Measurements from ENCODE around the gene PDE4B. TPM values are rescaled to one million over a fixed set of nuclear protein-coding genes. Genes with fewer than 3 reads are reported as not detected.
A peak's percentile ranks its signal among the peaks of the same experiment; 100 is the strongest.

PDE4B gene
- total RNA-seq, 2 donors from 2014 or later: 23.6 to 53.9 TPM

DNA sequence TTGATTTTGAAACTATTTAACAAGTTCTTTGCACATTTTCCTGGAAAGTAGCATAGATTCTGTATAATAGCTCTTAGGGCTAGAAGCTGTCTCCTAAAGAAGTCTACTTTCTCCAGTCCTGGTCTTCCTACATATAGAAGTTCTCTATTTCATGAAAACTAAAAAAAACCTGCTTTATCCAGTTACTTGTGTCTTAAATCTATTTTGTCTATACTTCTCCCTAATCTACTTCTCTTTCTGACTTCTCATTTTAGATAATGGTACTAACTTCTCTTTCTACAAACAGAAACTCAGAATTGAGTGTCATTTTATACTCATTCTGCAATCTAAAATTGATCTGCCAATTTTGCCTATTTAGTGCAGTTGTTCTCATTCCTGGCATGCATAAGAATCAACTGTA is 28.7 kb downstream of the PDE4B start:
- no peak overlapping the region for H3K27ac Mint-ChIP-seq
- DNase-seq (no peak), ATAC-seq (replicated peaks in 1 of 2) (no peak)
- peaks cover 0 to 2% of the 10 kb centered on the region in 2 donors for H3K9me3 Mint-ChIP-seq
- peaks cover 0 to 3% of the 10 kb centered on the region in 2 donors for H3K36me3 Mint-ChIP-seq (ENCODE audit: insufficient read depth in 2 of 2)
- no peak overlapping the region for H3K4me3 Mint-ChIP-seq
- H3K27me3 Mint-ChIP-seq (ENCODE audit: low read depth): peaks cover 36% of the 10 kb centered on the region
- no peaks in the 10 kb centered on the region for H3K4me1 Mint-ChIP-seq (ENCODE audit: low read depth)

DNA sequence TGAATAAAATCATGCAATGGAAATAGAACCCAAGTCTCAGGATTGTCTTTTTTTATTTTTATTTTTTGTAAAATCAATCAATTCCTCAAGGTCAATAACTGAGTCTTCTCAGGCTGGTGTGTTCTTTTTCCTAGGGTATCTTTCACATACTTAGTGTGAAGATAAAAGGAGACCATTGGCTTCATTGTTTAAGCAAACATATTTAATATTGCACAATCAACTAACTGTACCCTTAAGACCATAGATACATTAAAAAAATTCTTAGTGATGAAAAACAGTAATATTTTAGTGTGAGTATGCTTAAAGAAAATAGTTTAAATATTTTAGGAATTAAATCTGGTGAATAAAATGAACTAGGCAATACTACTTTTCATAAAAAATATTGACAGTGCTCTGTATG is 31.4 kb downstream of the PDE4B start:
- Mint-ChIP-seq H3K27ac (no peak overlapping the region), H3K4me1 (ENCODE audit: low read depth) (no peaks in the 10 kb centered on the region), H3K36me3 (ENCODE audit: insufficient read depth in 2 of 2) (peaks cover 0 to 3% of the 10 kb centered on the region in 2 donors), H3K9me3 (peaks cover 0 to 2% of the 10 kb centered on the region in 2 donors), H3K4me3 (no peak overlapping the region), H3K27me3 (ENCODE audit: low read depth) (peaks cover 34% of the 10 kb centered on the region)
- DNase-seq: no peak
- no peak for ATAC-seq (replicated peaks in 1 of 2)

DNA sequence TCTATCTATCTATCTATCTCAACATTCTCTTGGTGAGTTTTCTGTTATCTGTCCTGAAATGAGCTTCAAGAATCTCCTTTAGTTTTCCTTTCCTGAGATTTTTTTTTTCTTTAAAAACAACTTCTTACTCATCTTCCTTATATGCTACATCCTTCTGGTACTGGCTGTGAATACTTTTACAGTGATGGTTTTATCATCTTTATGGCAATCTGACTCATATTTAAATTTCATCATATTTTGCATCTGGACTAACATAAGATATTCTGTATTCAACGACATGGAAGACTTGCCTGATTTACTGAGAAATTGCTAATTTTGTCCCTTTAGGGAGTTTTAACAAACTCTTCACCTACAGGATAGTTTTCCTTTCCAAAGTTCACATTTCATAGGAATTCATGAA is 33.0 kb downstream of the PDE4B start:
- Mint-ChIP-seq H3K27ac (peak overlapping the region; percentile 52), H3K4me1 (ENCODE audit: low read depth) (peaks cover 8% of the 10 kb centered on the region), H3K27me3 (ENCODE audit: low read depth) (peaks cover 34% of the 10 kb centered on the region), H3K9me3 (peaks cover 0 to 2% of the 10 kb centered on the region in 2 donors), H3K4me3 (no peak overlapping the region), H3K36me3 (ENCODE audit: insufficient read depth in 2 of 2) (peaks cover 0 to 3% of the 10 kb centered on the region in 2 donors)
- ATAC-seq (replicated peaks in 1 of 2): no peak
- DNase-seq: no peak

DNA sequence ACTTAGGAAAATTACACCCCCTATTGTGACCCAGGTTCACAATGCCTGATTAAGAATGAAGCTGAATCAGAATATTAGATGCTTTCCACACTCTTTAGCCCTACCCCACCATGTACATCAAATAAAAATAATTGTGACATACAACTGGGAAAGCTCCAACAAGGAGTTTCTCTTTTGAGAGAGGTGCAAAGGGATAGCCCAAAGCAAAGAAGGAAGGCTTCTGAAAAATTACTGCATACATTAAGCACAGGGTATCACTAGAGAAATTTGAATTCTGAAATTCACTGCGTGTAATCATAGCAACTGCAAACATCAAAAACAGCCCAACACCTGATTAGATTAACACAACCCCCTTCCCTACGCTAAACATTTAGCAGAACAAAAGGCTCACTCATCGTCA is 34.1 kb downstream of the PDE4B start:
- H3K27me3 Mint-ChIP-seq (ENCODE audit: low read depth): peaks cover 37% of the 10 kb centered on the region
- no peak overlapping the region for H3K4me3 Mint-ChIP-seq
- H3K27ac Mint-ChIP-seq: no peak overlapping the region

DNA sequence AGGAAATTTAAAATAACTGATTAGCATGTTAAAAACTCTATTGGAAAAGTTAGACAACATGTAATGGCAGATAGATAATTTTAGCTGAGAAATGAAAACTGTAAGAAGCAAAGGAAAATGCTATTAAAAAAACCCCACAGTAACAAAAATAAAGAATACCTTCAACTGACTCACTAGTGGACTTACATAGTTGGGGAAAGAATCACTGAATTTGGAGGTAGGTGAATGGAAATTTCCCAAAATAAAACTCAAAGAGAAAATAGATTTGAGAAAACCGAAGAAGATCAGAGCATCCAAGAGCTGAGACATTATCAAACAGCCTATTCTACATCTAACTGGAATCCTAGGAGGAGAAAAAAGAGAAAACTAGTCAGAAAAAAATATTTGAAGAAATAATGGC is 34.7 kb downstream of the PDE4B start:
- Mint-ChIP-seq H3K9me3 (peaks cover 0 to 2% of the 10 kb centered on the region in 2 donors), H3K4me3 (no peak overlapping the region), H3K36me3 (ENCODE audit: insufficient read depth in 2 of 2) (peaks cover 0 to 3% of the 10 kb centered on the region in 2 donors), H3K27me3 (ENCODE audit: low read depth) (peaks cover 39% of the 10 kb centered on the region), H3K27ac (no peak overlapping the region), H3K4me1 (ENCODE audit: low read depth) (peaks cover 10% of the 10 kb centered on the region)
- DNase-seq (no peak), ATAC-seq (replicated peaks in 1 of 2) (no peak)

More for the DNA sequence above, 34.1 kb downstream of the PDE4B start:
- Mint-ChIP-seq H3K4me1 (ENCODE audit: low read depth) (peaks cover 10% of the 10 kb centered on the region), H3K36me3 (ENCODE audit: insufficient read depth in 2 of 2) (peaks cover 0 to 3% of the 10 kb centered on the region in 2 donors), H3K9me3 (peaks cover 0 to 2% of the 10 kb centered on the region in 2 donors)
- no peak for DNase-seq
- ATAC-seq (replicated peaks in 1 of 2): no peak

DNA sequence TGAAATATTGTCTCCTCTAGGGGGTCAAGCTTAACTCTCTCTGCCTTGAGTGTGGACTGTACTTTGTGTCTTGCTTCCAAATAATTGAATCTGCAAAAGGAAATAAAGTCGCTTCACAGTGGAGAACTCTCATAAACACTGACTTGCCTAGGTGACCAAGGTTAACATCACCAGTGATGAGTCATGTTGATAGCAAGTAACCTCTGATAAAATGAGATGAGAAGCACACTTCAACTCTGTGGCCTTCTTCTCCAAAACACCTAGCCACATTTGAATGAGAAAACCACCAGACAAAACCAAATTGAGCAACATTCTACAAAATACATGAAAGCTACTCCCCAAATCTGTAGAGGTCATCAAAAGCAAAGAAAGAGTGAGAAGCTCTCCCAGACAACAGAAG is 37.6 kb downstream of the PDE4B start:
- ATAC-seq (replicated peaks in 1 of 2): peak; percentile 98 to 99
- peaks cover 29% of the 10 kb centered on the region for H3K27me3 Mint-ChIP-seq (ENCODE audit: low read depth)
- H3K4me3 Mint-ChIP-seq: peak overlapping the region in 1 of 2 donors; percentile 2
- H3K4me1 Mint-ChIP-seq (ENCODE audit: low read depth): peaks cover 10% of the 10 kb centered on the region
- no peaks in the 10 kb centered on the region for H3K36me3 Mint-ChIP-seq (ENCODE audit: insufficient read depth in 2 of 2)
- H3K27ac Mint-ChIP-seq: no peak overlapping the region
- peak; percentile 8 to 9 for DNase-seq
- H3K9me3 Mint-ChIP-seq: no peaks in the 10 kb centered on the region

DNA sequence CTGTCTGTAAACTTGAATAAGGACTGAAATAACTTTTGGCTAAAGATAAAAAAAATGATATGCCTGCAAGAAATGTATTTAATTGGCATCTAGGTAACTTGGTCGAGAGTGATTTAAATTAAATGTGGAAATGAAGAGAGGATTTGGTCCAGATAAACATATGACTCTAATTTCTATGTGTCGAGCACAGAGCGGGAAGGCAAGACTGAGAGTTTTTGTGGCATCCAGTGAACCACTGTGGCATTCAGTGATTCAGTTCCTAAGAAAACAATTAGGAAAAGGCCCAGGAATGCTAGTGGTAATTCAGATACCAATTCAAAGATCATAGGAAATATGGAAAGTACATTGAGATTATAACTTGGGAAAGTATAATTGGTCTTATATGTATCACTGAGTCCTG is 39.6 kb downstream of the PDE4B start:
- no peak overlapping the region for H3K27ac Mint-ChIP-seq
- H3K27me3 Mint-ChIP-seq (ENCODE audit: low read depth): peaks cover 18% of the 10 kb centered on the region
- DNase-seq (no peak), ATAC-seq (replicated peaks in 1 of 2) (no peak)
- peaks cover 10% of the 10 kb centered on the region for H3K4me1 Mint-ChIP-seq (ENCODE audit: low read depth)
- no peaks in the 10 kb centered on the region for H3K36me3 Mint-ChIP-seq (ENCODE audit: insufficient read depth in 2 of 2)
- no peak overlapping the region for H3K4me3 Mint-ChIP-seq
- H3K9me3 Mint-ChIP-seq: no peaks in the 10 kb centered on the region

DNA sequence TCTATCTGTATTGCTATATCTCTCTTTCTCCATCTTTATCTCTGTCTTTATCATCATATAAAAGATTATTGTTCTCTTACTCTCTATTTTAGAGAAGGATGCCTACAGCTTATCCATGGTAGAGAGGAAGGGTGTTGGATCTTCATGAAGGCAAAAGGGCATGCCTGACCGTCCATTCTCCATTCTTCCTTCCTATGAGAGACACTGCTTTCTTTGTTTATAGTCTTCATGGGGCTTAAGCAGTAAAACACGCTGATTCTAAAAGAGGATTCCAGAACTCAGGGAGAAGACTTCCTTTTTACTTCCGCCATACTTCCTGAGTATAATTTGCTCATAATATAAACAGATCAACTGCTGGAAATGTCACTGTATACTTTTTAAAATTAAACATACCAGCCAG is 44.0 kb downstream of the PDE4B start:
- Mint-ChIP-seq H3K9me3 (no peaks in the 10 kb centered on the region), H3K27ac (no peak overlapping the region), H3K27me3 (ENCODE audit: low read depth) (peaks cover 9% of the 10 kb centered on the region), H3K36me3 (ENCODE audit: insufficient read depth in 2 of 2) (no peaks in the 10 kb centered on the region), H3K4me3 (no peak overlapping the region), H3K4me1 (ENCODE audit: low read depth) (no peaks in the 10 kb centered on the region)
- DNase-seq (no peak), ATAC-seq (replicated peaks in 1 of 2) (no peak)

DNA sequence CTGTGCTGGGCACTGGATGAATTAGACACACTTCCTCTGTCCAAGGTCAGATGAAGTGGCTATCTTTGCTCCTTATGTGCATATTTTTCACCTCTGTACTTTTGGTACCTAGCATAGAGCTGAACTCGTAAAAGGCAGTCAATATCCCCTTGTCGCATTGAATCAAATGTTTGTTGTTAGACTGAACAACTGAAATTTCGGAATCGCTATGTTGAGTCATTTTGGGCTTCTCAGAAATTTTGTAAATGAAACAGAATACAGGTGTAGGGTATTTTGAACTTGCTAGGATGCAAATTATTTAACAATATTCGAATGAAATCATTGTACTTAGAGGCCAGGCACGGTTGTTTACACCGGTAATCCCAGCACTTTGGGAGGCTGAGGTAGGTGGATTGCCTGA is 48.0 kb downstream of the PDE4B start:
- no peak overlapping the region for H3K4me3 Mint-ChIP-seq
- no peaks in the 10 kb centered on the region for H3K36me3 Mint-ChIP-seq (ENCODE audit: insufficient read depth in 2 of 2)
- no peaks in the 10 kb centered on the region for H3K4me1 Mint-ChIP-seq (ENCODE audit: low read depth)
- ATAC-seq (replicated peaks in 1 of 2) (no peak), DNase-seq (no peak)
- peaks cover 6% of the 10 kb centered on the region for H3K27me3 Mint-ChIP-seq (ENCODE audit: low read depth)
- H3K27ac Mint-ChIP-seq: no peak overlapping the region
- H3K9me3 Mint-ChIP-seq: no peaks in the 10 kb centered on the region

DNA sequence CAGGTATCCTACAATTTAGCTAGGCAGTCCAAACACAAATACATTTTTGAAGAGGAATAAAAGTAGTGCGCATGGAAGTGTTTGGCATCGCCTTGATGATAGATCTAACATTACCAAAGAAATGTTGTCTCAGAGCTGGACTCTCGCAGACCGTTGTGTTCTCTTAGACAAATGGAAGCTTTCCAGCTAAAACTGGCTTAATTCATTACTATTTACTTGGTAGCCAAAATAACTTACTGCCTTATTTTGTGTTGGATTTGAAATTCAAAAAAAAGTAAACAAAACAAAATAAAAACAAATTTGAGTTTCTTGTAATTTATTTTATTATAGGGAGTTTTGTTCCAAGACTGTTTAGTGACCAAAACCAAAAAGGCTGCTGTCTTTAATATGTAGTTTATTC is 51.6 kb downstream of the PDE4B start:
- Mint-ChIP-seq H3K4me1 (ENCODE audit: low read depth) (no peaks in the 10 kb centered on the region), H3K4me3 (no peak overlapping the region), H3K27me3 (ENCODE audit: low read depth) (peaks cover 14% of the 10 kb centered on the region), H3K9me3 (peaks cover 3 to 4% of the 10 kb centered on the region in 2 donors), H3K36me3 (ENCODE audit: insufficient read depth in 2 of 2) (peaks cover 2 to 3% of the 10 kb centered on the region in 2 donors), H3K27ac (no peak overlapping the region)
- DNase-seq: no peak
- no peak for ATAC-seq (replicated peaks in 1 of 2)

DNA sequence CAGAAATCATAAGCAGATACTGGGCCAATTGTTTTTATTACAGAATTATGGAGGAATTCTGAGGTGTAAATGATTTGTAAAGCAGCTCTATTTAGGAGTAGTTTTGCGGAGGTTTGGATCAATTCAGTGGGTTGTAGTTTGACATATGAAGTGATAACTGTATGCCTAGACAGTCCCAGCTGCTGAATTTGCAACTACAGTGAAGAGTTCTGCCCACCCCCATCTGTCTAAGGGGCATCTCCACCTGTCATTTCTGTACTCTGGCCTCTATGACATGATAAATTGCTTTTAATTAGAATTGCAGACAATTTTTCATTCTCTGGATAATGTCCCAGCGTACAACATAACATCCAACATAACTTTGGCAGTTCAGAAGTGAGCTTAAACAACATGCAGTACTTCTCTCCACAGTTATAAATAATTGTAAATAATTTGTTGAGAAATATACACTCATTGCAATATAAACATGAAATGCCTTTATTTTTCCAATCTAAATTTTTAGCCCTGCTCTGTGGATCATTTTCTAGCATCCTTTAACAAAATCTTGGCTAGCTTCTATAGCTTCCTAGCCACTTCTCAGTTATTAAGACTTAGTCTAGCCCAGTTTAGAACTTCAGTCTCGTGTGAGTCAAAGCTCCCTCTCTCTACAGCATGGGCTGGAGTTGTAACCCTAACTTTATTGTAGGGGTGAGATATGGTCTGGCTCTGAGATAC is 52.3 kb downstream of the PDE4B start:
- no peak for ATAC-seq (replicated peaks in 1 of 2)
- H3K4me3 Mint-ChIP-seq: no peak overlapping the region
- H3K4me1 Mint-ChIP-seq (ENCODE audit: low read depth): no peaks in the 10 kb centered on the region
- H3K27me3 Mint-ChIP-seq (ENCODE audit: low read depth): peaks cover 14% of the 10 kb centered on the region
- no peak for DNase-seq
- H3K36me3 Mint-ChIP-seq (ENCODE audit: insufficient read depth in 2 of 2): peaks cover 2 to 3% of the 10 kb centered on the region in 2 donors
- H3K27ac Mint-ChIP-seq: no peak overlapping the region
- H3K9me3 Mint-ChIP-seq: peaks cover 3 to 4% of the 10 kb centered on the region in 2 donors

DNA sequence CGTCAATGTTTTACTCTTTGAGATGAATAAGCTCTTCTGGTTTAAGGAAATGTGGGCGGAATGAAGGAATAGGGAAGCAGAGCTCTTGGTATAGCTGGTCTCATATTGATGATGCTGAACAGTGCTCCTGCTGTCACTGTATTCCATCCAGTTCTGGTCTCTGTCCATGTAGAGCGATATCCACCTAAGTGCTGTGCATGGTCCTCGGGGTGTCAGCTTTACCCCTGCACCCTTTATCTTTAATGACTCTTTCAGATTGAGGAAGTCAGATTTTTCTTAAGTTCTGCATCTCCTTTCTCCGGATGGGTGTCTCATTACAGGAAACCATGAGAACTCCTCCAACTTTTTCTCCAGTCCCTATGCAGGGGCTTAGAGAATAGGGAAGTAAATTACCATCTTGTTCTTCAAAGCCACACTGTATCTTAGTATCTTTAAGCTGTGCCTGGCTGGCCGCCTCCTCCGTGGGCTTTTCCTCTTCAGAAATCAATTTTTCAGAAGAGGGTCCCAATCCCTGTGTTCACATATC is 52.9 kb downstream of the PDE4B start:
- Mint-ChIP-seq H3K36me3 (ENCODE audit: insufficient read depth in 2 of 2) (peaks cover 2 to 3% of the 10 kb centered on the region in 2 donors), H3K27ac (no peak overlapping the region), H3K9me3 (peaks cover 4 to 7% of the 10 kb centered on the region in 2 donors), H3K27me3 (ENCODE audit: low read depth) (peaks cover 14% of the 10 kb centered on the region), H3K4me3 (no peak overlapping the region), H3K4me1 (ENCODE audit: low read depth) (no peaks in the 10 kb centered on the region)
- DNase-seq (no peak), ATAC-seq (replicated peaks in 1 of 2) (no peak)

DNA sequence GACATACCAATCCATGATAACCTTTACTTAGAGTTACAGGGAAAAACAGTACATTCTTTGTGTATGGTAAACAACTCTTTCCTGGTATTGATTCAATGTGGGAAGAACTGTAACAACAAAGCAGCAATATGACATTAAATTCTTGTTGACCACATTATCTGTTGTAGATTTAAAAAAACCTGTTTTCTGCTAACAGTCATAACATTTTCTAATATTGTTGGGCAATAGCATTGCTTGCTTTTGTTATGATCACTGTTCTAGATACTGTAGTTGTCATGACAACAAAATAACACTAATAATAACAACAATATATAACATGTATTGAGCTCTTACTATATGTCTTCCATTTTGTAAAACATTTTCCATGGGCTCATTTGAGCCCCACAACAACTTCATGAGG is 54.2 kb downstream of the PDE4B start:
- peaks cover 4 to 8% of the 10 kb centered on the region in 2 donors for H3K9me3 Mint-ChIP-seq
- H3K4me1 Mint-ChIP-seq (ENCODE audit: low read depth): no peaks in the 10 kb centered on the region
- H3K36me3 Mint-ChIP-seq (ENCODE audit: insufficient read depth in 2 of 2): peaks cover 2 to 3% of the 10 kb centered on the region in 2 donors
- H3K4me3 Mint-ChIP-seq: no peak overlapping the region
- peaks cover 14% of the 10 kb centered on the region for H3K27me3 Mint-ChIP-seq (ENCODE audit: low read depth)
- DNase-seq (no peak), ATAC-seq (replicated peaks in 1 of 2) (no peak)
- no peak overlapping the region for H3K27ac Mint-ChIP-seq

DNA sequence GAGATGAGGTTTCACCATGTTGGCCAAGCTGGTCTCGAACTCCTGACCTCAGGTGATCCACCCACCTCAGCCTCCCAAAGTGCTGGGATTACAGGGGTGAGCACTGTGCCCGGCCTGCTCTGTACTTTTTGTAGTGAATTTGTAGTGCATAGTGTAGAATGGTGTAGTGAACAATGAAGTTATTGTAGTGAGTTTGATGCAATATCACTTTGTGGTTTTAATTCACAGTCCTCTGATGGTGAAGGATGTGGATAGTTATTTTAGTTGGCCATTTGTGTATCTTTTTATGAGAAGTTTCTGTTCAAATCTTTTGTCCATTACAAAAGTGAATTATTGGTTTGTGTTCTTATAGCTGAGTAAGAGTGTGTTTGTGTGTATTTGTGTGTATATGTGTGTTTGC is 57.6 kb downstream of the PDE4B start:
- H3K27ac Mint-ChIP-seq: no peak overlapping the region
- ATAC-seq (replicated peaks in 1 of 2) (no peak), DNase-seq (no peak)
- no peak overlapping the region for H3K4me3 Mint-ChIP-seq
- H3K4me1 Mint-ChIP-seq (ENCODE audit: low read depth): no peaks in the 10 kb centered on the region
- peaks cover 2 to 3% of the 10 kb centered on the region in 2 donors for H3K36me3 Mint-ChIP-seq (ENCODE audit: insufficient read depth in 2 of 2)
- peaks cover 5 to 8% of the 10 kb centered on the region in 2 donors for H3K9me3 Mint-ChIP-seq
- peaks cover 8% of the 10 kb centered on the region for H3K27me3 Mint-ChIP-seq (ENCODE audit: low read depth)

Data from activated T-cell treated with anti-CD3 and anti-CD28 coated beads, Interleukin-2, amount 50 U/mL, for 72 hours (primary cell).